ENCODE data around the gene RCC1. TPM values are rescaled to one million over a fixed set of nuclear protein-coding genes. Genes with fewer than 3 reads are reported as not detected.
"Not testable (repeated sequence)": the region's sequence is repeated elsewhere in the genome, so short reads cannot be mapped to it uniquely, and the experiment has no call there.

Gene RCC1
- total RNA-seq, 6 experiments from 2014 or later: 30.9 to 45.4 (median 38.4) TPM

DNA sequence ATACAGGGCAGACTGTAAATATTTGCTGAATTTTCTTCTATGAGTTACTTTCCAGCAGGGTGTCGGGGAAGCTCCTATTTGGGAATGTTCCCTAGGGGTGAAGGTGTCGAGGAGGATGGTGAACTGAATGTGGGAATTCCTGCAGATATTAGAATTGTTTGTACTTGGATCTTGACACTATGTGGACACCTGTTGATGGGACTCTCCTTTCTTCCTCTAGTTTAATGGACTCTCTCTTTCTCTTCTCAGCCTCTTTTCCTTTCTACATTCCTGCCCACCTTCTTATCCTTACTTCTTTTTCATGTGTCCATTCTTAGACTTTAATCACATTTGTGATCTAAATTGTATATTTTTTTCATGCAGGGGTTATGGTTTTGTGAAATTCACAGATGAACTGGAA is 61.1 kb downstream of the RCC1 start:
- no peak overlapping the region for H3K4me3 Mint-ChIP-seq
- H3K27me3 Mint-ChIP-seq (ENCODE audit: insufficient read depth): no peaks in the 10 kb centered on the region; the same call in 1 of the 2 replicates
- H3K27ac Mint-ChIP-seq: no peak overlapping the region
- TF ChIP-seq, protein P1, sequence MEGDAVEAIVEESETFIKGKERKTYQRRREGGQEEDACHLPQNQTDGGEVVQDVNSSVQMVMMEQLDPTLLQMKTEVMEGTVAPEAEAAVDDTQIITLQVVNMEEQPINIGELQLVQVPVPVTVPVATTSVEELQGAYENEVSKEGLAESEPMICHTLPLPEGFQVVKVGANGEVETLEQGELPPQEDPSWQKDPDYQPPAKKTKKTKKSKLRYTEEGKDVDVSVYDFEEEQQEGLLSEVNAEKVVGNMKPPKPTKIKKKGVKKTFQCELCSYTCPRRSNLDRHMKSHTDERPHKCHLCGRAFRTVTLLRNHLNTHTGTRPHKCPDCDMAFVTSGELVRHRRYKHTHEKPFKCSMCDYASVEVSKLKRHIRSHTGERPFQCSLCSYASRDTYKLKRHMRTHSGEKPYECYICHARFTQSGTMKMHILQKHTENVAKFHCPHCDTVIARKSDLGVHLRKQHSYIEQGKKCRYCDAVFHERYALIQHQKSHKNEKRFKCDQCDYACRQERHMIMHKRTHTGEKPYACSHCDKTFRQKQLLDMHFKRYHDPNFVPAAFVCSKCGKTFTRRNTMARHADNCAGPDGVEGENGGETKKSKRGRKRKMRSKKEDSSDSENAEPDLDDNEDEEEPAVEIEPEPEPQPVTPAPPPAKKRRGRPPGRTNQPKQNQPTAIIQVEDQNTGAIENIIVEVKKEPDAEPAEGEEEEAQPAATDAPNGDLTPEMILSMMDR (IDR thresholded peaks at IDR 0.05): no peak
- peaks cover 29% of the 10 kb centered on the region for H3K36me3 Mint-ChIP-seq (ENCODE audit: low read depth)
- DNase-seq: no peak
- H3K9me3 Mint-ChIP-seq: no peaks in the 10 kb centered on the region
- H3K4me1 Mint-ChIP-seq (ENCODE audit: low read depth): no peaks in the 10 kb centered on the region

DNA sequence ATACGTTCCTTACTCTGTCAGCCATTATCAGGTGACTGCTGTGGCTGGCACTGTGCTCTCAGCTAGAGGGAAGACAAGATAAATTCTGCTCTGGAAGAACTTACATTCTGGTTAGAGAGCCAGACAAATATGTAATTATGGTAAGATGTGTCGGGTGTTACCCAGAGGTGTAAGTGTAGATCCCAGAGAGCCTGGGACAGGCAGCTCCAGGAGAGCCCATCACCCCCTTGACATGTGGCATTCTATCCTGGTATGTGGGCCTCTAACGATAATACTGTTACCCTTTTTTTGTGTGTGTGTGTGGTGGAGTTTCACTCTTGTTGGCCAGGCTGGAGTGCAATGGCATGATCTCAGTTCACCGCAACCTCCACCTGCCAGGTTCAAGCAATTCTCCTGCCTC is 66.1 kb downstream of the RCC1 start:
- DNase-seq: no peak

DNA sequence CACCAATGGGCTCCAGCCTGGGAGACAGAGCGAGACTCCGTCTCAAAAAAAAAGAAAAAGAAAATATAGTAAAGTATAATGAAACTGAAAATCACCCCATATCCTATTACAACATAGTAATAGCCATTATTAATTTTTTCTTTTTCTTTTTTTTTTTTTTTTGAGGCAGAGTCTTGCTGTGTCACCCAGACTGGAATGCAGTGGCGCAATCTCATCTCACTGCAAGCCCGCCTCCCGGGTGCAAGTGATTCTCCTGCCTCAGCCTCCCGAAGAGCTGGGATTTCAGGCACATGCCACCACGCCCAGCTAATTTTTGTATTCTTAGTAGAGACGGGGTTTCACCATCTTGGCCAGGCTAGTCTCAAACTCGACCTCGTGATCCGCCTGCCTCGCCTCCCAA is 67.0 kb downstream of the RCC1 start:
- H3K27ac Mint-ChIP-seq; H3K4me3 Mint-ChIP-seq; H3K9me3 Mint-ChIP-seq; H3K4me1 Mint-ChIP-seq (ENCODE audit: low read depth); H3K27me3 Mint-ChIP-seq (ENCODE audit: insufficient read depth): not testable (repeated sequence)
- peak; percentile 59 for DNase-seq
- H3K36me3 Mint-ChIP-seq (ENCODE audit: low read depth): peaks cover 23% of the 10 kb centered on the region

More for the DNA sequence above, 66.1 kb downstream of the RCC1 start:
- no peak overlapping the region for H3K4me3 Mint-ChIP-seq
- no peaks in the 10 kb centered on the region; the same call in 1 of the 2 replicates for H3K27me3 Mint-ChIP-seq (ENCODE audit: insufficient read depth)
- TF ChIP-seq, protein P1 (IDR thresholded peaks at IDR 0.05): no peak
- H3K27ac Mint-ChIP-seq: peak overlapping the region; percentile 24; the same call in 1 of the 2 replicates
- no peaks in the 10 kb centered on the region for H3K4me1 Mint-ChIP-seq (ENCODE audit: low read depth)
- H3K36me3 Mint-ChIP-seq (ENCODE audit: low read depth): peaks cover 20% of the 10 kb centered on the region
- H3K9me3 Mint-ChIP-seq: no peaks in the 10 kb centered on the region

DNA sequence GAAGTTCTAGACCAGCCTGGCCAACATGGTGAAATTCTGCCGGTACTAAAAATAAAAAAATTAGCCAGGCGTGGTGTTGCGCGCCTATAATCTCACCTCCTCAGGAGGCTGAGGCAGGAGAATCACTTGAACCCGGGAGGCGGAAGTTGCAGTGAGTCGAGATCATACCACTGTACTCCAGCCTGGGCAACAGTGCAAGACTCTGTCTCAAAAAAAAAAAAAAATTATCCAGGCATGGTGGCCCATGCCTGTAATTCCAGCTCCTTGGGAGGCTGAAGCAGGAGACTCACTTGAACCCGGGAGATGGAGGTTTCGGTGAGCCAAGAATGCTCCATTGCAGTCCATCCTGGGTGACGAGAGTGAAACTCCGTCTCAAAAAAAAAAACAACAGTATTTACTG is 67.7 kb downstream of the RCC1 start:
- H3K4me3 Mint-ChIP-seq: no peak overlapping the region
- no peaks in the 10 kb centered on the region for H3K9me3 Mint-ChIP-seq
- H3K27ac Mint-ChIP-seq: no peak overlapping the region
- H3K27me3 Mint-ChIP-seq (ENCODE audit: insufficient read depth): peaks cover 2% of the 10 kb centered on the region
- DNase-seq: no peak
- H3K36me3 Mint-ChIP-seq (ENCODE audit: low read depth): peaks cover 26% of the 10 kb centered on the region
- H3K4me1 Mint-ChIP-seq (ENCODE audit: low read depth): peaks cover 9% of the 10 kb centered on the region
- TF ChIP-seq, protein P1 (IDR thresholded peaks at IDR 0.05): no peak

DNA sequence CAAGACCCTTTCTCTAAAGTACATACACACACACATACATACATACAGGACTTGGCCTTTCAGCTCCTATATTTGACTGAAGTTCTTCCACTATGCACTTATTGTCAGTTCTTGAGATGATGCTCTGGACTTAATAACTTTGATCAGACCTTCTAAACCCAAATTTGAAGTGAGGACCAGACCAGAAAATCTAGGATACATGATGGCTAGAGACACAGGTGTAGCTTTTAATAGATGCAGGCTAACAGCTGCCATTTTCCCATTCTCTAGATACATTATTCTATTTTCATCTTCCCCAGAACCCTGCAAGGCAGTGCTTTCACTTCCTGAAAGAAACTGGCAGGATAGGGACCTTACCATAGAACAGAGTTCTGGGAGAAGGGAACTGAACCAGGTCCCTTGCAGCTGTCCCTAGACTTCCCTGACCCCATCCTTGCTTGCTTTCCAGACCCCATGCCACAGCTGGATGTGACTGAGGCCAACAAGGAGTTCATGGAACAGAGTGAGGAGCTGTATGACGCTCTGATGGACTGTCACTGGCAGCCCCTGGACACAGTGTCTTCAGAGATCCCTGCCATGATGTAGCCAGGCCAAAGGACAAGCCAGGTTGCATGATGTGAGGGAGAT is 71.3 kb downstream of the RCC1 start:
- TF ChIP-seq, protein P1 (IDR thresholded peaks at IDR 0.05): no peak
- Mint-ChIP-seq H3K4me3 (no peak overlapping the region; the same call in 1 of the 2 replicates), H3K27ac (peak overlapping the region; percentile 60)

DNA sequence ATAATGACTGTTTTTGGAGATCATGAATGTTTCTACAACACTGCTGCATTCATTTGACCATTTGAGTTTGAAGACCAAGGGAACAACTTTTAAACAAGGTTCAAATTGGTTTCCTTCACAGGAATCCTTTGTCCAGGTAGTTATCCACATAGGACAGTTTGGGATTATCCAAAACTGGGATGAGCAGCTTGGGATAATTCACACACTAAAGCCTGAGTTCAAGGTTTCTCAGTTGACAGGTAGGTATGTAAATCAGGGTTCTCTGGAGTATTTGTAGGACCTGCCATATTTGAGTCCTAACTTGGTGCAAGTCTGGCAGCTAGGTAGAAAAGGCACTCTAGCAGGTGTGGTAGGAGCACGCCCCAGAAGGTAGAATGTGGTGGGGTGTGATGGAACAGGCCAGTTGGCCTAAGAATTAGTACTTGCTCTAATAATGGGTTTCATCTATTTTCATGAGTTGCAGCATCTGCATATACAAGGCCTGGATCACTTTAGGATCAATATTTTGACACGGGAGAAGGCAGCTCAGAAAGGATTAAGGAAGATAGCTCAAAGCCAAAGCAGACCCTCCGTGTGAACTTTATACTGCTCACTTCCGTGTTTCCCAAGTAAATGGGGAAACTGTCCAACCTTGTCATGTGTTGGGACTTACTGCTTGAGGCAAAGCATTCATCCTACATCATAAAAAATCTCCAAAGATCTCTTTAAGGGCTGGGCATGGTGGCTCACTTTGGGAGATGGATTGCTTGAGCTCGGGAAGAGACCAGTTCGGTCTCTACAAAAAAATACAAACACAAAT is 72.1 kb downstream of the RCC1 start:
- Mint-ChIP-seq H3K4me1 (ENCODE audit: low read depth) (peaks cover 40% of the 10 kb centered on the region), H3K9me3 (no peaks in the 10 kb centered on the region), H3K36me3 (ENCODE audit: low read depth) (peaks cover 42% of the 10 kb centered on the region), H3K4me3 (peak overlapping the region; percentile 39; the same call in 1 of the 2 replicates), H3K27me3 (ENCODE audit: insufficient read depth) (peaks cover 12% of the 10 kb centered on the region), H3K27ac (peak overlapping the region; percentile 60)
- TF ChIP-seq, protein P1 (IDR thresholded peaks at IDR 0.05): no peak
- DNase-seq: no peak

More for the DNA sequence above, 71.3 kb downstream of the RCC1 start:
- no peak for DNase-seq
- Mint-ChIP-seq H3K4me1 (ENCODE audit: low read depth) (peaks cover 34% of the 10 kb centered on the region), H3K27me3 (ENCODE audit: insufficient read depth) (peaks cover 12% of the 10 kb centered on the region), H3K9me3 (no peaks in the 10 kb centered on the region), H3K36me3 (ENCODE audit: low read depth) (peaks cover 42% of the 10 kb centered on the region)
